T-helper 1 cell treated with Interleukin-12 subunit alpha and Interleukin-12 subunit beta and Interleukin-4 antibody, amounts not matched to agents 30 μg/mL and 1 μg/mL, for 36 hours (primary cell): Measurements from ENCODE around the gene ACSS2.
"Not testable (repeated sequence)": the region's sequence is repeated elsewhere in the genome, so short reads cannot be mapped to it uniquely, and the experiment has no call there.

Source experiments
- H3K27ac Mint-ChIP-seq: one replicate; pipeline ENCODE4 v1.8.0; 2021; ENCODE audit warnings: mild to moderate bottlenecking, mixed read lengths
- H3K27me3 Mint-ChIP-seq: one replicate; pipeline ENCODE4 v1.8.0; 2021; ENCODE audit warnings: low read depth, mixed read lengths
- H3K36me3 Mint-ChIP-seq: one replicate; pipeline ENCODE4 v1.8.0; 2021; ENCODE audit warnings: low read depth, mixed read lengths
- H3K4me1 Mint-ChIP-seq: one replicate; pipeline ENCODE4 v1.8.0; 2021; ENCODE audit warnings: low read depth, mixed read lengths
- H3K4me3 Mint-ChIP-seq: one replicate; pipeline ENCODE4 v1.8.0; 2021; ENCODE audit warnings: mild to moderate bottlenecking, moderate library complexity, mixed read lengths
- H3K9me3 Mint-ChIP-seq: one replicate; pipeline ENCODE4 v1.8.0; 2021; ENCODE audit warnings: mixed read lengths

Gene ACSS2

GRCh38 chr20:34884260-34884659 lies 7.8 kb downstream of the ACSS2 start:
- H3K9me3 Mint-ChIP-seq, result no peaks in the 10 kb centered on the region
- H3K36me3 Mint-ChIP-seq, result peaks cover 34% of the 10 kb centered on the region
- H3K4me3 Mint-ChIP-seq, result no peak overlapping the region
- H3K27me3 Mint-ChIP-seq, result no peaks in the 10 kb centered on the region
- no peak overlapping the region for H3K27ac Mint-ChIP-seq
- H3K4me1 Mint-ChIP-seq, result peaks cover 26% of the 10 kb centered on the region

GRCh38 chr20:34886122-34886521 lies 9.7 kb downstream of the ACSS2 start:
- Mint-ChIP-seq H3K4me1 (peaks cover 43% of the 10 kb centered on the region), H3K27ac (no peak overlapping the region)

GRCh38 chr20:34887023-34887422 lies 10.6 kb downstream of the ACSS2 start:
- no peak overlapping the region for H3K4me3 Mint-ChIP-seq
- H3K4me1 Mint-ChIP-seq, result peaks cover 46% of the 10 kb centered on the region
- peaks cover 46% of the 10 kb centered on the region for H3K36me3 Mint-ChIP-seq
- H3K9me3 Mint-ChIP-seq, result no peaks in the 10 kb centered on the region
- no peak overlapping the region for H3K27ac Mint-ChIP-seq
- H3K27me3 Mint-ChIP-seq, result no peaks in the 10 kb centered on the region

More at GRCh38 chr20:34886122-34886521, 9.7 kb downstream of the ACSS2 start:
- H3K27me3 Mint-ChIP-seq, result no peaks in the 10 kb centered on the region
- no peaks in the 10 kb centered on the region for H3K9me3 Mint-ChIP-seq
- peaks cover 46% of the 10 kb centered on the region for H3K36me3 Mint-ChIP-seq
- no peak overlapping the region for H3K4me3 Mint-ChIP-seq

- Mint-ChIP-seq H3K9me3 (no peaks in the 10 kb centered on the region), H3K27me3 (no peaks in the 10 kb centered on the region), H3K36me3 (peaks cover 40% of the 10 kb centered on the region), H3K4me3 (no peak overlapping the region), H3K27ac (peak overlapping the region; percentile 34), H3K4me1 (peaks cover 47% of the 10 kb centered on the region)
Observed at GRCh38 chr20:34888468-34888867, 12.1 kb downstream of the ACSS2 start.

- peaks cover 48% of the 10 kb centered on the region for H3K4me1 Mint-ChIP-seq
- H3K9me3 Mint-ChIP-seq, result no peaks in the 10 kb centered on the region
- peak overlapping the region; percentile 45 for H3K4me3 Mint-ChIP-seq
- H3K27me3 Mint-ChIP-seq, result no peaks in the 10 kb centered on the region
- H3K27ac Mint-ChIP-seq, result peak overlapping the region; percentile 81
- H3K36me3 Mint-ChIP-seq, result peaks cover 31% of the 10 kb centered on the region
Observed at GRCh38 chr20:34891166-34892062, 15.0 kb downstream of the ACSS2 start.

- peaks cover 23% of the 10 kb centered on the region for H3K36me3 Mint-ChIP-seq
- no peaks in the 10 kb centered on the region for H3K9me3 Mint-ChIP-seq
- no peak overlapping the region for H3K27ac Mint-ChIP-seq
- H3K27me3 Mint-ChIP-seq, result no peaks in the 10 kb centered on the region
- no peak overlapping the region for H3K4me3 Mint-ChIP-seq
- H3K4me1 Mint-ChIP-seq, result peaks cover 46% of the 10 kb centered on the region
Observed at GRCh38 chr20:34892671-34893070, 16.3 kb downstream of the ACSS2 start.

- peaks cover 20% of the 10 kb centered on the region for H3K36me3 Mint-ChIP-seq
- no peak overlapping the region for H3K27ac Mint-ChIP-seq
- no peaks in the 10 kb centered on the region for H3K27me3 Mint-ChIP-seq
- peaks cover 37% of the 10 kb centered on the region for H3K4me1 Mint-ChIP-seq
- H3K4me3 Mint-ChIP-seq, result no peak overlapping the region
- H3K9me3 Mint-ChIP-seq, result no peaks in the 10 kb centered on the region
Observed at GRCh38 chr20:34894723-34895122, 18.3 kb downstream of the ACSS2 start.

- H3K27ac Mint-ChIP-seq, result no peak overlapping the region
- peaks cover 30% of the 10 kb centered on the region for H3K4me1 Mint-ChIP-seq
- H3K27me3 Mint-ChIP-seq, result no peaks in the 10 kb centered on the region
- H3K36me3 Mint-ChIP-seq, result peaks cover 16% of the 10 kb centered on the region
- no peak overlapping the region for H3K4me3 Mint-ChIP-seq
- no peaks in the 10 kb centered on the region for H3K9me3 Mint-ChIP-seq
Observed at GRCh38 chr20:34895465-34895864, 19.1 kb downstream of the ACSS2 start.

- no peak overlapping the region for H3K27ac Mint-ChIP-seq
- peaks cover 26% of the 10 kb centered on the region for H3K4me1 Mint-ChIP-seq
- H3K9me3 Mint-ChIP-seq, result no peaks in the 10 kb centered on the region
- H3K27me3 Mint-ChIP-seq, result no peaks in the 10 kb centered on the region
- H3K4me3 Mint-ChIP-seq, result no peak overlapping the region
- peaks cover 16% of the 10 kb centered on the region for H3K36me3 Mint-ChIP-seq
Observed at GRCh38 chr20:34896086-34896621, 19.7 kb downstream of the ACSS2 start.

- H3K4me3 Mint-ChIP-seq, H3K27ac Mint-ChIP-seq, H3K9me3 Mint-ChIP-seq, H3K27me3 Mint-ChIP-seq: not testable (repeated sequence)
- Mint-ChIP-seq H3K4me1 (peaks cover 11% of the 10 kb centered on the region), H3K36me3 (peaks cover 22% of the 10 kb centered on the region)
Observed at GRCh38 chr20:34898129-34898528, 21.7 kb downstream of the ACSS2 start.

GRCh38 chr20:34898731-34899130 lies 22.3 kb downstream of the ACSS2 start:
- not testable (repeated sequence) for H3K9me3 Mint-ChIP-seq, H3K27ac Mint-ChIP-seq, H3K27me3 Mint-ChIP-seq, H3K4me3 Mint-ChIP-seq
- H3K4me1 Mint-ChIP-seq, result peaks cover 13% of the 10 kb centered on the region
- H3K36me3 Mint-ChIP-seq, result peaks cover 21% of the 10 kb centered on the region

- H3K4me1 Mint-ChIP-seq, result peaks cover 24% of the 10 kb centered on the region
- peaks cover 20% of the 10 kb centered on the region for H3K36me3 Mint-ChIP-seq
Observed at GRCh38 chr20:34904202-34904621, 27.8 kb downstream of the ACSS2 start.

GRCh38 chr20:34907616-34908469 lies 31.4 kb downstream of the ACSS2 start:
- Mint-ChIP-seq H3K27ac (no peak overlapping the region), H3K4me3 (no peak overlapping the region), H3K9me3 (no peaks in the 10 kb centered on the region), H3K4me1 (peaks cover 17% of the 10 kb centered on the region), H3K27me3 (no peaks in the 10 kb centered on the region), H3K36me3 (peaks cover 16% of the 10 kb centered on the region)

More at GRCh38 chr20:34904202-34904621, 27.8 kb downstream of the ACSS2 start:
- Mint-ChIP-seq H3K9me3 (no peaks in the 10 kb centered on the region), H3K27me3 (no peaks in the 10 kb centered on the region), H3K27ac (no peak overlapping the region), H3K4me3 (no peak overlapping the region)

GRCh38 chr20:34915131-34915530 lies 38.7 kb downstream of the ACSS2 start:
- peaks cover 10% of the 10 kb centered on the region for H3K9me3 Mint-ChIP-seq
- peaks cover 49% of the 10 kb centered on the region for H3K36me3 Mint-ChIP-seq
- no peak overlapping the region for H3K27ac Mint-ChIP-seq
- peaks cover 42% of the 10 kb centered on the region for H3K4me1 Mint-ChIP-seq
- no peaks in the 10 kb centered on the region for H3K27me3 Mint-ChIP-seq
- H3K4me3 Mint-ChIP-seq, result no peak overlapping the region
